WERI-Rb-1 (cell line): ENCODE measurements around the gene NTNG1.

ENCODE experiments used
- DNase-seq: peaks from one replicate; pipeline ENCODE4 v3.0.0-alpha.2; 2020
- H3K27ac ChIP-seq: fragments of 250-450 bp; sonication (Bioruptor Pico); 2 replicates; pipeline ENCODE4 v1.5.1; 2020; ENCODE audit warnings: mild to moderate bottlenecking, moderate library complexity
- H3K27me3 ChIP-seq: fragments of 250-450 bp; sonication (Bioruptor Pico); 2 replicates; pipeline ENCODE4 v1.5.1; 2021; ENCODE audit warnings: mild to moderate bottlenecking, low read depth, moderate library complexity; ENCODE audit not compliant: insufficient read depth, severe bottlenecking
- H3K36me3 ChIP-seq: fragments of 250-450 bp; sonication (Bioruptor Pico); 2 replicates; pipeline ENCODE4 v1.5.1; 2020; ENCODE audit warnings: mild to moderate bottlenecking, moderate library complexity
- H3K4me3 ChIP-seq: 2 replicates; pipeline ENCODE4 v1.5.1; 2011; ENCODE audit warnings: low read depth, mild to moderate bottlenecking, control low read depth, low read length
- H3K9me3 ChIP-seq: fragments of 250-450 bp; sonication (Bioruptor Pico); 2 replicates; pipeline ENCODE4 v1.5.1; 2021; ENCODE audit warnings: mild to moderate bottlenecking, moderate library complexity; ENCODE audit not compliant: severe bottlenecking
- TF ChIP-seq, protein P1 (sequence below): IDR thresholded peaks from 2 replicates; pipeline ENCODE4 v1.5.1; 2011; ENCODE audit warnings: low read depth, mild to moderate bottlenecking, control low read depth, inconsistent platforms, low read length

NTNG1 gene

DNA sequence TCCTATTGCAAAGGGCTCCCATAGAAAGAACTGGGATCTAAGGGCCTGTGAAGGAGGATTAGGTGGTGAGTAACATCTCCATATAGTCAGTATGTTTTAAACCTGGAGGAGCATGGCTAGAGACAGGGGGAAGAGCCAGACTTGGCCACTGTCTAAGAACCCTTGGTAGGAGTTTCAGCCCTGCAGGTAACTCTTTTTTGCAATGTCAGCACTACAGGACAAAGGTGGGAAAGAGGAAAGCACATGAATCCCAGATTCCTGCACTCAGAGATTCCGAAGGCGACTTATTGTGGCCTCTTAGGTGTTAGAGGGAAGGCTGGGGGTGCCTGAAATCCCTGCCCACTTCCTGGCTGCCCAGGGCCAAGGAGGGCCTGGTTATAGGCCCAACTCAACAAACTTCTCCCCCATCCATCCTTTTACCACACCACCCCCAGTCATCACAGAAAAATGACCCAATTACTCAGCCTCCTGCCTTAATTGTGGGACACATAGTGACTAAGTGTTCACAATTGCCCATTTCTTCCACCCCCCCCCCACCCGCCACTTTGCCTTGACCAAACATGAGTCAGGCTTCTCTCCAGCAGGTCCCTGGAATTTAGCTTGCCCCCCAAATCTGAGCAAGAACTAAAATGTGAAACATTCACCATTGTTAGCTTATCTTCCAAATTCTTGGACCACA, 1.9 kb upstream of the NTNG1 start:
- Histone ChIP-seq H3K9me3 (no peaks in the 10 kb centered on the region), H3K27ac (no peak overlapping the region), H3K4me3 (no peak overlapping the region), H3K27me3 (no peaks in the 10 kb centered on the region), H3K36me3 (no peaks in the 10 kb centered on the region)
- no peak for DNase-seq
- TF ChIP-seq, protein P1, sequence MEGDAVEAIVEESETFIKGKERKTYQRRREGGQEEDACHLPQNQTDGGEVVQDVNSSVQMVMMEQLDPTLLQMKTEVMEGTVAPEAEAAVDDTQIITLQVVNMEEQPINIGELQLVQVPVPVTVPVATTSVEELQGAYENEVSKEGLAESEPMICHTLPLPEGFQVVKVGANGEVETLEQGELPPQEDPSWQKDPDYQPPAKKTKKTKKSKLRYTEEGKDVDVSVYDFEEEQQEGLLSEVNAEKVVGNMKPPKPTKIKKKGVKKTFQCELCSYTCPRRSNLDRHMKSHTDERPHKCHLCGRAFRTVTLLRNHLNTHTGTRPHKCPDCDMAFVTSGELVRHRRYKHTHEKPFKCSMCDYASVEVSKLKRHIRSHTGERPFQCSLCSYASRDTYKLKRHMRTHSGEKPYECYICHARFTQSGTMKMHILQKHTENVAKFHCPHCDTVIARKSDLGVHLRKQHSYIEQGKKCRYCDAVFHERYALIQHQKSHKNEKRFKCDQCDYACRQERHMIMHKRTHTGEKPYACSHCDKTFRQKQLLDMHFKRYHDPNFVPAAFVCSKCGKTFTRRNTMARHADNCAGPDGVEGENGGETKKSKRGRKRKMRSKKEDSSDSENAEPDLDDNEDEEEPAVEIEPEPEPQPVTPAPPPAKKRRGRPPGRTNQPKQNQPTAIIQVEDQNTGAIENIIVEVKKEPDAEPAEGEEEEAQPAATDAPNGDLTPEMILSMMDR, result no peak

- TF ChIP-seq, protein P1, result no peak
- Histone ChIP-seq H3K4me3 (no peak overlapping the region), H3K9me3 (no peaks in the 10 kb centered on the region), H3K36me3 (no peaks in the 10 kb centered on the region), H3K27me3 (no peaks in the 10 kb centered on the region), H3K27ac (no peak overlapping the region)
- no peak for DNase-seq
These were observed 771 bp upstream of the NTNG1 start for GRCh38 chr1:107139833-107140702.

DNA sequence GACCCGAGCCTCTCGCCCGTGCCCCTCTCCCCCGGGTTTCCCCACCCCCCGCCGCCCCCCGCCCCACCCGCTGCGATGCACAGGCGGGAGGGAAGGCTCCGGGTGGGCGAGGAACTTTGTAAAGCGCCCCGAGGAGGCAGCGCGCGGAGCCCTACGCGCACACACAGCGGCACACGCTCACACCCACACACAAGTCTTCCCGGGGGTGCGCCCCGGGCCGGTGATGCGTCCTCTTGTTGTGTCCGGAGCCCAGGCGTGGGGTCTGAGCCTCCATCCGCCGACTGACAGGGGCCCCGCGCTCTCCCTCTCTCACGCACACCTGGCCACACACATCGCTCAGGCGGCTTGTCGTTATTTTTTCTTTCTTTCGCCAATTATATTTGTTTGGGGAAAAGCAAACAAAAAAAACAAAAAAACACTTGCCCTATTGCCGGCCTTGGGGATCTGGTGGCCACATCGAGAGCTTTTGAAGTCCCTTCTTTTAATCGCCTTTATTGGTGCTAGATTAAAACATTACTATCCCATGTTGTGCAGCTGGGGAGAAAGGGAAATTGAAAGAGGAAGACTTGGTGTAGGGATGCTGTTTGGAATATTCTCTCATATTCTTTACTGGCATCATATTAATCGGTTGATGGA, 770 bp downstream of the NTNG1 start:
- Histone ChIP-seq H3K36me3 (no peaks in the 10 kb centered on the region), H3K27me3 (no peaks in the 10 kb centered on the region), H3K9me3 (no peaks in the 10 kb centered on the region), H3K4me3 (peak overlapping the region; percentile 84), H3K27ac (no peak overlapping the region)
- TF ChIP-seq, protein P1, result no peak
- DNase-seq, result peak; percentile 19

DNA sequence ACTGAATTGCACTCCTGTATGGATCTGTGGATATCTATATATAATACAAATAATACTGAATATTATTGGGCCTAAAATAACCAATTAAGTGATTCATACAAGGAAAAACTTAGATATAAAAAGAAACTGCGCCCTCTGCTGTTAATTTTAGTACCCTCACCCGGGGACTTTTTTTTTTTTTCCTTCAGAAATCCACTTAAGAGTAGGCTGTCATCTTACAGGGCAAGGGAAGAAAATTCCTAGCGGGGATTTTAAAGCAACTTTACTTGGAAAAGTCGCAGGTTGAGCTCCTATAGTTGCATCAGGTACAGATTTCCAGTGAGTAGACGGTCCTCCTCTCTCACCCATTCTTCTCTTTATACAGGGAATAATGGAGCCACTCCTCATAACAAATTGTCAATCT, 1.3 kb downstream of the NTNG1 start:
- no peak overlapping the region for H3K27ac ChIP-seq
- no peaks in the 10 kb centered on the region for H3K36me3 ChIP-seq
- peak overlapping the region; percentile 84 for H3K4me3 ChIP-seq
- TF ChIP-seq, protein P1, result peak; percentile 15; the same call in 1 of the 2 replicates
- H3K27me3 ChIP-seq, result no peaks in the 10 kb centered on the region
- no peak for DNase-seq
- no peaks in the 10 kb centered on the region for H3K9me3 ChIP-seq

DNA sequence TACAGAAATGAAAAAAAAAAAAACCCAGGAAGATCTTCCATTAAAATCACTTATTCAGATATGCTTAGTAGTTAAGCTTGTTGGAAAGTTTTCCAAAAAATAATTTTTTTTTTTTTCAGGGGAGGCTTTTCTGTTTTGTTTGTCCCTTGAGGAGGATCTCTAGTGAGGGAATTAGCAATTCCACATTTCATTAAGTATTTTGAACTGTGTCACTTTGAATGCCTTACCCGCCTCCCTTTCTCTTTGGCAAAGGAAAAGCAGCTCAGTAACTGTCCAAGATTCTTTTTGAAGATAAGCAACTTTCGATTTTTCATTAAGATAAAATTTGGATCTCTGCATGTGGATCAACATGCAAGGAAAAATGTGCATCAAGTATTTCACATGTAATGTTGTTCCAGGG, 1.8 kb downstream of the NTNG1 start:
- DNase-seq, result no peak
- H3K4me3 ChIP-seq, result no peak overlapping the region
- TF ChIP-seq, protein P1, result no peak
- no peaks in the 10 kb centered on the region for H3K9me3 ChIP-seq
- H3K36me3 ChIP-seq, result no peaks in the 10 kb centered on the region
- H3K27ac ChIP-seq, result no peak overlapping the region
- no peaks in the 10 kb centered on the region for H3K27me3 ChIP-seq
